ENCODE measurements around the gene FNDC3B.
A peak's percentile ranks its signal among the peaks of the same experiment; 100 is the strongest.

Gene FNDC3B

GRCh38 chr3:172115059-172115458 is 75.7 kb downstream of the FNDC3B start:
- no peak for DNase-seq (ENCODE audit: low read depth)

- no peak for DNase-seq (ENCODE audit: low read depth)
These were observed 76.4 kb downstream of the FNDC3B start for GRCh38 chr3:172115787-172116186.

GRCh38 chr3:172118019-172118418 is 78.6 kb downstream of the FNDC3B start:
- DNase-seq (ENCODE audit: low read depth), result no peak

- no peak for DNase-seq (ENCODE audit: low read depth)
These were observed 80.0 kb downstream of the FNDC3B start for GRCh38 chr3:172119266-172119969.

DNA sequence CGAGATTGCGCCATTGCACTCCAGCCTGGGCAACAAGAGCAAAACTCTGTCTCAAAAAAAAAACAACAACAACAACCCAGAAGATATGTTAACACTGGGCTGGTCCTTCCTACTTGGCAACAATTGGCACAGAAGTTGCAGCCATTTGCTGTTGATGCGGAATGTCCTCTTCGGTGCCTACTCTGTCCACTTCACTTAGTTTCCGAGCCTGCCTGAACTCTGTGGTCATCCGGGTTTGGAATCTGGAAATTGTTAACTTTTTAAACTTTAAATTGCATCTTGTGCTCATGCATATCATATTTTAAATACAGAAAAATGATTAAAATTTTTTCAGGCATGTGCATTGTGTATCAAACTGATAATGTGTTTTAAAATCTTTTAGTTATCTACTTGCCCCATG is 81.5 kb downstream of the FNDC3B start:
- no peak for DNase-seq (ENCODE audit: low read depth)

GRCh38 chr3:172121981-172122380 is 82.6 kb downstream of the FNDC3B start:
- DNase-seq (ENCODE audit: low read depth), result no peak

GRCh38 chr3:172124271-172124670 is 84.9 kb downstream of the FNDC3B start:
- DNase-seq (ENCODE audit: low read depth), result no peak

DNA sequence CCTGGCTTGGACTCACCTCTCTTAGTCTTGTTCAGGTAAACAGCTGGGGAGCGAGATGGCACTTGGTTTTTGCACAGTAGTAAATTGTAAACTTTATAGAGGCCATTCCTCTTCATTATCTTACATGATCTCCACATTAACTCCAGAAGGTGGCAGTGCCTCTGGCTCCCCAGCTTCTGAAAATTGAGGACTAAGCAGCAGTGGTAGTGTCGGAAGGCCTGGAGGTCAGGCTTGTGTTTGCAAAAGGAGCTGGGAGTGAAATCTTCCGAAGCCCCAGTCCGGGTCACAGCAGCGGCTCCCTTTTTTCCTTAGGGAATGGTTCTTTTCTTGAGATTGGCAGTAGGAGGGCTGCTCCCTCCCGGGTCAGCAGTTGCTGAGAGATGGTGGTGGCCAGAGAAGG is 85.7 kb downstream of the FNDC3B start:
- no peak for DNase-seq (ENCODE audit: low read depth)

DNA sequence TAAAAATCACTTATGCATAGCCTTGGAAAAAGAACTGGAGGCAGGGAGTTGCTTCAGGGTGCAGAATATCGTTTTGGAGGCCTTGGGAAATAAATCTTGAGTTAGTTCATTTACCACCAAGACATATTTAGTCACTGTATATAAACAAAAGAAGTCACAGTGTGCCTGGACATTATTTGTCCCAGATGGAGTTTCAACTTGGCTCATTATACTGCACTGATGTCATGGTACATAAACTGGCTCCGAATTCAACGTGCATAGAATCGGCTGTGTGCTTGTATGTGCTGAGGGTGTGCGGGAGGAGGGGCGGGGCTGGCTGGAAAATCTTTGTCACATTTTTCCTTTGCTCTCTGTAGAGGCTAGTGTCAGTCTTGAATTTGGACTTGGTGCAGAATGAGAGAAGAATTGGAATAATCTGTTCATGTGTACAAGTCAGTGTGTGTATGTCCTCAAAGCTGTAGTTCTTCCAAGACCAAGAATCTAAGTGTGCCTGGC is 86.6 kb downstream of the FNDC3B start:
- DNase-seq (ENCODE audit: low read depth), result no peak

DNA sequence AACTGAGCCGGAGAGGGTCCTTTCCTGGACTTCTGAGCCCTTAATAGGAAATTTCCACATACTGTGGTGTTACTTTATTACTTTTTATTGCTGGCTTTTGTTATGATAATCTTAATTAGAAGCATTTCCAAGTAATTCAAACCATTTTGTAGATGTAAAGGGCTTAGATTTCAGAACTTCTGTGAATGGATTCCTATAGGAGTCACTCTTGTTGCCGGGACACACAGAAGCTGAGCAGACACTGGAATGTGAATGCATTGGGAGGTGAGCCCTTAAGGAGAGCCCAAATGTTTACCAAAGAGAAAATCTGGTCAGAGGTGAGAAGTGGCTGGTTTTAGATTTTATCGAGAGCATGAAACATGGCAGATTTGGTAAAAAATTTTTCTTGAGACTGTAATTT is 87.4 kb downstream of the FNDC3B start:
- DNase-seq (ENCODE audit: low read depth), result no peak

DNA sequence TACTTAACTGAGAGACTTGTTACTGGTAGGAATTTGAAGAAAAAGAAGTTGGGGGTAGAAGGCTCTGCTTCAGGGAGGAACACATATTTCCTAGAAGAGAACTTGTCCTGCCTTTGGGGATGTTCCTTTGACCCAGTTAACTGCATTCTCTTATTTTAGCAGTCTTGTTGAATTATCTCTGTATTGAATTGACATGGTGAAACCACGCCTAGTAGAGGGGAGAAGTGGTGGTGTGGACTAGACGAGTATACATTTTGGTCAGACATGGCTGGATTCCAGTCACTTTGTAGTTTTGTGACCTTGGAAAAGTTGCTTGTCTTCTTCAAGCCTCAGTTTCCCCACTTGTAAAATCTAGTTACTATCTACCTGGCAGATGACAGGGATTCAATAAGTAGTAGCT is 87.8 kb downstream of the FNDC3B start:
- no peak for DNase-seq (ENCODE audit: low read depth)

DNA sequence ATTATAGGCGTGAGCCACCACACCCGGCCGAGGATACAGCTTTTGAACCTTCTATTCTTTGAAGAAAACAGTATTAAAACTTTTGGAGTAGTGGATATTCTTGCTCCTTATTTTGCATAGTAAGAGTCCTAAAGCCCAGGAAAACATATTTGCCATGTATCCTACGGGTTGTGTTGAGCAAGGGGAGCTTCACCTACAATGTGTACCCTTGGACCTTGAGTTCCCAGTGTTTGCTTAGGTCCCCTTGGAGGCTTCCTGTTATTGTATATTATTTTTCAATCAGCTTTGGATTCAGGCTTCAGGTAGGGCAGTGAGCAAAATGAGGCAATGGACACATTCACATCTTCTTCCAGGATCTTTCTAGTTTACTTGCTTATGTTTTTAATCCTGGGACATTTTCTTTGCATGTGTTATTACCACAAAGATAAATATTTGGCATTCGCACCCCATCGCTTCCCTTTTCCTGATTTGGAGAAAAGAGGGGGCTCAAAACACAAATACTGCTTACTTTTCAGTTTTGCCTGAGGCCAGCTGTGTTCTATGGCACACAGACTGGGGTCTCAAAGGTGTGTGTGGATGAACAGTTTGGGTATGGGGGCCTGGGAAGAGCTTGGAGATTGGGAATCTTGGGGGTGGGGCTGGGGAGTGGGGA is 88.7 kb downstream of the FNDC3B start:
- DNase-seq (ENCODE audit: low read depth), result no peak

DNA sequence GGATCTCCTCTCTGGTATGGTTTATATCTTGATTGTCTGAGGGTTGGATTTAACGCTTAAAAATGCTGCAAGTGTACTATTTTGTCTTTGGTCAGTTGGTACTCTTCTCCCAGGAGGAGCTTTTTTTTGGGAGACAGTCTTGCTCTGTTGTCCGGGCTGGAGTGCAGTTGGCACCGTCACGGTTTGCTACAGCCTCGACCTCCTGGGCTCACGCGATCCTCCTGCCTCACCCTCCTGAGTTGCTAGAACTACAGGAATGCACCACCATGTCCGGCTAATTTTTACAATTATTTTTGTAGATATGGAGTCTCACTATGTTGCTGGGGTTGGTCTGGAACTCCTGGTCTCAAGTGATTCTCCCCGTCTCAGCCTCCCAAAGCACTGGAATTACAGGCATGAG is 89.5 kb downstream of the FNDC3B start:
- no peak for DNase-seq (ENCODE audit: low read depth)

- no peak for DNase-seq (ENCODE audit: low read depth)
These were observed 90.1 kb downstream of the FNDC3B start for GRCh38 chr3:172129498-172129849.

DNA sequence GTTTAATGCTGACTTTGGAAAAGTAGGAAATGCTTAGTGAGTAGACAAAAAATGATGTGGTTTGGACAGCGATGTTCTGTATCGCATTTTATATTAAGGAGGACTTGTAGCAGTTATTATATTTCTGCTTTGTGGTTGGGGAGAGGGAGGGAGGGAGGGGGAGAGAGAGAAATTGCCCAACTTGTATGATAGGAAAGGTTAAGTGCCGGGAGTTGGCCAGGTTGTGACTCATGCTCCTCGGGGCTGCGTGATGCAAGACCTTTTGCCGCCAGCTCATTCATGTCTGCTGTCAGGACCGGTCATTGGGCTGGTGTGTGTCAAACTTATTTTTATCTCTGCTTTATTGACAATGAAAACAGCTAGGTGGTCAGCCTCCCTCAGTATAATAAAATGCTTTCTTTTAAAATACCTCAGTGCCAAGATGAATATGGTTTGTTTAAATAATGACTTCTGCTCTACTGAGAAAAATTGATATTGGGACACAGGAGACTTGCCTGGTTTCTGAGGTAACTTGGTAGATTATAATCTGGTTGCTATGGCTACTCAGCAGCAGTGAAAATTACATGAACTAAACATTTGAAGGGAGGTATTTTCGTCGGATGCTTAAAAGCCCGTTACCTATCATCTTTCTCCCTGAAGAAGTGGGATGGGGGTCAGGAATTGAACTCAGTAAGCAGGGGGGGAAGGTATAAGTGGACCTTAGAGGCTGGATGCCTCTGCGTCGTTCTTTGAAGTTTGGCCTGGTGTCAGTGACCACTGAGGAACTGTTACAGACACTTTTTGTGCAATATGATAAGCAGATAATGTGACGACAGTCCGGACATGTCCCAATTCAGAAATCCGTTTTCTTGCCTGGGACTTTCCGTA is 90.7 kb downstream of the FNDC3B start:
- DNase-seq (ENCODE audit: low read depth), result peak; percentile 84

DNA sequence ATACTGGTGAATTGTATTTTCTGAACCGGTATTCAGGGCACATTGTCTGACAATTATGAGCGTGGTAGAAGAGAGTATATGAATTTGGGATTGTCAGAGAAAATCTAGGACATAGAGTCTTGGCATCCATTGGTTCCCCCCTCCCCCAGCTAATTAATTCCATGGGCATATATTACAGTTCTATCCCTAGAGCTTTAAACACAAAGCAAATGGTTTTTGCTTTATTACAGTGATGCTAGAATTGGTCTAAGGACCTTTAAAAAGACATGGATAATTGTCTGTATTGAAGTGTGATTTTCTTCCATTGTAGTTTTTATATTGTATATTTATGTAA is 91.3 kb downstream of the FNDC3B start:
- no peak for DNase-seq (ENCODE audit: low read depth)

- no peak for DNase-seq (ENCODE audit: low read depth)
These were observed 92.4 kb downstream of the FNDC3B start for GRCh38 chr3:172131746-172132145.

GRCh38 chr3:172132159-172132586 is 92.8 kb downstream of the FNDC3B start:
- no peak for DNase-seq (ENCODE audit: low read depth)

GRCh38 chr3:172132721-172133311 is 93.4 kb downstream of the FNDC3B start:
- DNase-seq (ENCODE audit: low read depth), result no peak

- DNase-seq (ENCODE audit: low read depth), result no peak
These were observed 94.5 kb downstream of the FNDC3B start for GRCh38 chr3:172133838-172134237.

GRCh38 chr3:172134352-172134751 is 95.0 kb downstream of the FNDC3B start:
- no peak for DNase-seq (ENCODE audit: low read depth)

- DNase-seq (ENCODE audit: low read depth), result no peak
These were observed 95.8 kb downstream of the FNDC3B start for GRCh38 chr3:172135185-172135584.

GRCh38 chr3:172135820-172136219 is 96.4 kb downstream of the FNDC3B start:
- no peak for DNase-seq (ENCODE audit: low read depth)
